ENCODE results near the gene CAB39.

GRCh38 chr2:230779607-230780006, 67.0 kb downstream of the CAB39 start:
- TF ChIP-seq POLR2A (IDR thresholded peaks at IDR 0.05; ENCODE audit: low read length) (no peak), GATA1 (IDR thresholded peaks at IDR 0.05; ENCODE audit: low read depth, low read length) (no peak)
